SIG-M5 (cell line): ENCODE measurements around the gene TMEM9B.
"Not testable (repeated sequence)": the region's sequence is repeated elsewhere in the genome, so short reads cannot be mapped to it uniquely, and the experiment has no call there.

Experiments
- DNase-seq: peaks from one replicate; lab custom pipeline; 2025; lab: John Stamatoyannopoulos, UW

Gene TMEM9B

DNA sequence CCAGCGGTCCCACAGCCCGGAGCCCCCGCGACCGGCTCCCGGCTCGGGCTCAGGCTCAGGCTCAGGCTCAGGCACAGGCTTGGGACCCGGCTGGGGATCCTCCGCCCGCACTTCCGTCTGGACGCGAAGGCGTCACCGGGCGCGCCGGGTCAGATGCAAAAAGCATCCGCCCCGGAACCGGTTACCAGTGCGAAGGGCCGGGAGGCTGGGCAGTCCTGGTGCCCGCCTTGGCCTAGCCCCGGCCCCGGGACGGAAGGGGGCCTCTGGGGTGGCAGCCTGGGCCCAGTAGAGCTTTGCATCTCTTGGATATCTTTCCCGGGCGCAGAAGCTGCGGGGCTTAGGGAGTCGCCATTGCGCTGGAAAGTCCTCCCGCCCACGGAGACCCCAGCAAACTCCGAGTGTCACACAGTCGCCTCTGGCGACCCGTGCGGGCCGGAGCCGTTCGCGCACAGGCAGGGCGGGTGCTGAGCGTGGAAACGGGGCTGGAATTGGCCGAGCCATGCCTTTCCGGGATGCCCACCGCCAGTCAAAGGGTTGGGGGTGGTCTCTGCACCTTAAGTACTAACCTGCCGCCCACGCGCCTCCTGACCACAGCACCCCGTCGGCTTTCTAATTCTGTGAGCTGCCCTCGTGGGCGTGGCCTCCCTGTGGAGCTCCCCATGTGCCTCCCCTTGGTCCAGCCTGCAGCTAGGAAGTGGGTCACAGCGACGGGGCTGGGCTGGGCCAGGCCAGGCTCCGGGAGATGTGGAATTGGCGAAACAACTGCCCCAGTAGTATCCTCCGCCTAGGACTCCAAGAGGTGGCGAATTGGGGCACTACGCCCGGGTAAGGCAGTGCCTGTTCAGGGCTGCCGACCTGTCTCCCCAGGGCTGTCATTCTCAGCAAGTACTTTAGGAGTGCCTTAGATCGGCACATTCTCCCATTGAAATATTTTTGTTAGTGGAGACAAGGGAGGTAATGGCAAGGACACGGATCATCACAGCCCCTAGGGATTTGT is at the start of gene TMEM9B:
TMEM9B (minus strand) TSS at position 119 of the 997 bp plus-strand sequence. CDS start 129 bp downstream, outside the sequence.
- no peak for DNase-seq

GRCh38 chr11:9013373-9013772 is 49.1 kb upstream of the TMEM9B start:
- no peak for DNase-seq

- DNase-seq: not testable (repeated sequence)
Measured at GRCh38 chr11:9009538-9009937, 45.3 kb upstream of the TMEM9B start.

DNA sequence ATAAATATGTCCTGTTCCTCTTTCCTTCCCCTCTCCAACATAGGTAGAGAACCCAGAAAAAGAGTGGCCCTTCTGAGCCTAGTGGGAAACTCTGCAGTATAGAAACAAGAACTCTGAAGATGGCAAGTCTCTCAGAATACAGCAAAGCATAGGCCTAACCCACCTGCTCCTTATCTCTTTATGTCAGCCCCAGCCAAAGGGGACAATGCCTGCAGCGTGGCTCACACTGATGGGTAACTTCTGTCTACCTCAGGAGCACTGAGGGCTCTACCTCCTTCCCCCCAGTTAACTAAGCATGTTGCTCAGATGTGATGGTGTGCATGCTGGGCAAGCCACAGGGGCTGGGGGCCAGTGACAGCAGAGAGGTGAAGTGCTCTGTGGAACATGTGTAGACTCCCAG is 44.4 kb upstream of the TMEM9B start:
- DNase-seq: no peak

DNA sequence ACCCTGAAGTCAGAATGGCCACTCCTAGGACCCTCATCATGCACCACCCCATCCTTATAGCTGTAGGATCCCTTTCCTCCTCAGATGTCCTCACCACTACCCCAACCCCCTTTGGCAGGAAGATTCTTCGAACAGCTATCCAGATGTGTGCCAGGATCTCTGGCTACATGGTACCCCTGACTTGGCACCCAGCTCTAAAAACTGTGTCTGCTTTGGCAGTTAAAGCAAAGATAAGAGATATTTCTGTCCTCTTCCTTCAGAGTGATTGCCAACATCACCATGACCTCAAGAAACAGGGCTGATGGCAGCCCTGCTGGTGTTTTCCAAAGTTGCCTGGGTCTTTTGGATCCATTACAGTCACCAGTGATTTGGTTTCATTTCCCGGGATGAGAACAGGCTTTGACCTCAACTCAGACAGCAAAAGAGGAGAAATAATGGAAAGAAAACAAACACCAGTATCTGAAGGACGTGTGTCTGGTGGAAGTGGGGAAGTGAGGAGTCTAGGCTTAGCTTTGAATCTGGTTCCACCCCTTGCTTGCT is 43.8 kb upstream of the TMEM9B start:
- no peak for DNase-seq

- no peak for DNase-seq
Measured at GRCh38 chr11:9005087-9005486, 40.8 kb upstream of the TMEM9B start.

- DNase-seq: no peak
Measured at GRCh38 chr11:9004183-9004926, 40.1 kb upstream of the TMEM9B start.

- no peak for DNase-seq
Measured at GRCh38 chr11:9003573-9004182, 39.4 kb upstream of the TMEM9B start, which contains the start of gene NRIP3. TSS of gene NRIP3 (minus strand) at chr11:9004001. CDS start at chr11:9003935, 66 bp downstream.

- DNase-seq: no peak
Measured at GRCh38 chr11:9002920-9003572, 38.8 kb upstream of the TMEM9B start.

DNA sequence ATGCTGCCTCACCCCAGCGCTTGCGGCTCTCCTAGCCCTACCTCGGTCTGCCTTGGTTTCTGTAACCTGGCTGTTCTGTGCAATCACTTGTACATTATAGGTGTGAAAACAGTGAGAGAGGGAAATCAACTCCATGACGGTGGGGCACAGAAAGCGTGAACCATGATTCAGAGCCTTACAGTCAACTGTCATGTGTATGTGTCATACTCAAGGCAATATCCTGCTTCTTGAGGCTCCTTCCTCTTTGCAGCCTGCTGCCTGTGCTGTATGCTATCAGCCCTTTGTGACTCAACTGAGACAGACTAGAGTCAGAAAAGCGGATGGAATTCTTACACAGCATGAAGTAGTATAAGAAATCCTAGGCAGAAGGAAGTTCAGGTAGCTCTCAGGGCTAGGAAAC is 37.5 kb upstream of the TMEM9B start:
- DNase-seq: peak; percentile 86

- no peak for DNase-seq
Measured at GRCh38 chr11:8998017-8998416, 33.8 kb upstream of the TMEM9B start.

DNA sequence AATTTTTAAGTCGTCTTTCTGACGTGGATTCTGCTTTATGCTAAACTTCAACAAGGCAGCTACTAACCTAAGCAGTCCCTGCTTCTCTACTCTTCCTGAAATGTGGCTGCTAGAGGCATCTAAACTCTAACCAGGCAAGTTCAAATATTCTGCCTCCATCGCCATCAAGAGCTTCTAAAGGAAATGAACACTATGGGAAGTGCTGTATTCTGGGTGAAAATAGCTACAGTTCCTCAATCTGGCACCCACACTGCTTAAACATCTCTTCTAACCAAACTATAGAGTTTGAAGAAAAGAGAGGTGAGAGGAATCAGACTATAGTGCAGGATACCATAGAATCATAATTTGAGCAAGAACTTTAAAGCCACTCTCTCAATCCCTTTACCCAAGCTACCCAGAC is 33.2 kb upstream of the TMEM9B start:
- no peak for DNase-seq

DNA sequence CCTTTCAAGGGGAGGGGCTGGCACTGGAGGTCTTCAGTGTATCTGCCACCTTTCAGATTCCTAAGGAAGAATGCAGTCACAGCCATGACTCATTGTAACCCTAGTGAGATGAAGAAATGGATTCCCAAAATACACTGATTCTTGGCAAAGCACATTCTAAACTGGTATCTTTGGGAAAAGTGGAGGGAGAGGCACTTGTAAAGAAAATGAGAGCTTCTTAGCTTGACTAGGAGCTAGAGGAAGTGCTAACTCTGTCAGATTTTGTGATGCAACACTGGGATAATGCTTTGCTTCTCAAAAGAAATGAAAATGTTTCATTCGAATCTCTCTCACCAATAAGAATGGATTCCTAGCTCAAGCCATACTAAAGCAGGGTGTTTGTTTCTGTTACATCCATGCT is 25.2 kb upstream of the TMEM9B start:
- DNase-seq: no peak

GRCh38 chr11:8988329-8989234 is 24.3 kb upstream of the TMEM9B start:
- DNase-seq: no peak

DNA sequence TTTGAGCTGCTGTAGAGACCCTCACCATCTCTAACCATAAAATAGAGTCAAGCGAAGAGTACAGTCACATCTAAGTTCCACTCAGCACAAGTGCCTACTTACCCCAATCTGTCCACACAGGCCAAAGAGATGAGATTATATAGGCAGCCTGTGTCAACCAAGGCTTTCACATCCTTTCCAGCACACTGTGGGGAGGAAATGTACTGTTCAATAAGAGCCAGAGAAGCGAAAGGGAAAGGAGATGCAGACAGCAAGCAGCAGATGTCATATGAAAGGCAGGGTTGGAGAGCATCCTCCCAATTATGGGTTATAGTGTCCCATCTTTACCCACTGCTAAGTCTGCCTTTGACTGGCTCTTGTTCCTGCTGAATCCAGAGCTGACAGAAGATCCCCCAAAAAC is 23.2 kb upstream of the TMEM9B start:
- no peak for DNase-seq

DNA sequence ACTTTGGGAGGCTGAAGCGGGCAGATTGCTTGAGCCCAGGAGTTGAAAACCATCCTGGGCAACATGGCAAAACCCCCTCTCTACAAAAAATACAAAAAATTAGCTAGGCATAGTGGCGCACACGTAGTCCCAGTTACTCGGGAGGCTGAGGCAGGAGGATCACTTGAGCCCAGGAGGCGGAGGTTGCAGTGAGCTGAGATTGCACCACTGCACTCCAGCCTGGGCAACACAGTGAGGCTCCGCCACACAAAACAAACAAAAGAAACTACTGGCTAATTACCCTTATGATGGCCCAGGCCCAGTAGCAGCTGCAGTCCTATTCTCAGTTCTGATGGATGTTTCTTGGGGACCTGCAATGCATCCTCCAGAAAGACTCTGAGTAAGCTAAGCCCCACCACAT is 22.5 kb upstream of the TMEM9B start:
- DNase-seq: not testable (repeated sequence)

DNA sequence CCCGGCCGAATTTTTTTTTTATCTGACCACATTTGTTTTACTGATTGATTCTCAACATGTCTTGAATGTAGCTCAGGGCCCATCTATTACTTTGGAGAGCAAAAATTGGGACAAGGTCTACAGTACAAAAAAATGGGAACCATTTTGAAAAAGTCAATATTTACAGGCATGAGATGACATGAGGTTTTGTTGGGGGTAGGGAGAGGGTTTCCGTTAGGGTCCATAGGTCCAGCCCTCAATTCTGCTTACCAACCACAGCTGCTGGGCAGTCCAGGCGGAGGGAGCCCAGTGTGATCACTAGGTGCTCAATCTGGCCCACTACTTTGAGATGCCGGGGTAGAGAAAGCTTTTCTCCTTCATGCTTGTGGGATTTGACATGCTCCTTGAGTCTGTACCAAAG is 21.2 kb upstream of the TMEM9B start:
- no peak for DNase-seq

GRCh38 chr11:8983552-8983951 is 19.3 kb upstream of the TMEM9B start:
- DNase-seq: no peak

GRCh38 chr11:8980485-8980884 is 16.2 kb upstream of the TMEM9B start:
- DNase-seq: no peak

- not testable (repeated sequence) for DNase-seq
Measured at GRCh38 chr11:8979365-8979764, 15.1 kb upstream of the TMEM9B start.

GRCh38 chr11:8973121-8973520 is 8.9 kb upstream of the TMEM9B start:
- DNase-seq: no peak
